GM12891 (cell line): ENCODE results near the gene NKAIN2.
"Not testable (repeated sequence)": the region's sequence is repeated elsewhere in the genome, so short reads cannot be mapped to it uniquely, and the experiment has no call there.

Experiments used
- DNase-seq: peaks from one replicate; pipeline ENCODE4 v3.0.0; 2011; ENCODE audit warnings: low spot score; ENCODE audit not compliant: insufficient read length
- FAIRE-seq: peaks from 2 replicates; lab custom pipeline; 2011; peaks lifted over from hg19 to GRCh38; lab: Jason Lieb, UNC
- PAX5 ChIP-seq: IDR thresholded peaks from 2 replicates; pipeline ENCODE4 v1.6.1; 2011; ENCODE audit warnings: low read length, moderate library complexity, mild to moderate bottlenecking; ENCODE audit not compliant: insufficient read depth, severe bottlenecking
- POLR2A ChIP-seq: IDR thresholded peaks from 2 replicates; pipeline ENCODE4 v1.6.1; 2011; ENCODE audit warnings: low read depth, low read length, control low read depth
- POLR2AphosphoS5 ChIP-seq: IDR thresholded peaks from 2 replicates; pipeline ENCODE4 v1.6.1; 2011; ENCODE audit warnings: low read depth, low read length, control low read depth
- POU2F2 ChIP-seq: IDR thresholded peaks from 2 replicates; pipeline ENCODE4 v1.6.1; 2011; ENCODE audit warnings: low read depth, mild to moderate bottlenecking, control low read depth, low read length, moderate library complexity
- SPI1 ChIP-seq: IDR thresholded peaks from 2 replicates; pipeline ENCODE4 v1.6.1; 2011; ENCODE audit warnings: low read depth, low read length, control low read depth
- TAF1 ChIP-seq: IDR thresholded peaks from 2 replicates; pipeline ENCODE4 v1.6.1; 2011; ENCODE audit warnings: low read depth, low read length, control low read depth

Gene NKAIN2

GRCh38 chr6:124132256-124132655 is 328.6 kb downstream of the NKAIN2 start:
- DNase-seq (no peak), FAIRE-seq (no peak)
- TF ChIP-seq POLR2A, result no peak

- no peak for TF ChIP-seq POLR2A
- no peak for TF ChIP-seq SPI1
- no peak for TF ChIP-seq POU2F2
- TF ChIP-seq TAF1, result no peak
- TF ChIP-seq POLR2AphosphoS5, result no peak
- TF ChIP-seq PAX5, result no peak
- DNase-seq (no peak), FAIRE-seq (no peak)
Observed at GRCh38 chr6:124142852-124143251, 339.2 kb downstream of the NKAIN2 start.

GRCh38 chr6:124143435-124143834 is 339.8 kb downstream of the NKAIN2 start:
- DNase-seq (no peak), FAIRE-seq (no peak)
- TF ChIP-seq POLR2A, result no peak
- no peak for TF ChIP-seq PAX5
- TF ChIP-seq POU2F2, result no peak
- no peak for TF ChIP-seq POLR2AphosphoS5
- no peak for TF ChIP-seq SPI1
- no peak for TF ChIP-seq TAF1

- DNase-seq (no peak), FAIRE-seq (no peak)
- TF ChIP-seq PAX5, result no peak
- no peak for TF ChIP-seq POU2F2
- TF ChIP-seq POLR2A, result no peak
- TF ChIP-seq TAF1, result no peak
- no peak for TF ChIP-seq POLR2AphosphoS5
- no peak for TF ChIP-seq SPI1
Observed at GRCh38 chr6:124147621-124148020, 344.0 kb downstream of the NKAIN2 start.

GRCh38 chr6:124148236-124148957 is 344.7 kb downstream of the NKAIN2 start:
- no peak for DNase-seq
- no peak for TF ChIP-seq POU2F2
- TF ChIP-seq POLR2A, result no peak
- no peak for TF ChIP-seq TAF1
- TF ChIP-seq PAX5, result no peak
- no peak for TF ChIP-seq POLR2AphosphoS5
- TF ChIP-seq SPI1, result no peak
- no peak for FAIRE-seq

- FAIRE-seq, result no peak
- DNase-seq, result no peak
- TF ChIP-seq POU2F2, result no peak
- no peak for TF ChIP-seq POLR2A
- no peak for TF ChIP-seq PAX5
- no peak for TF ChIP-seq SPI1
- TF ChIP-seq POLR2AphosphoS5, result no peak
- no peak for TF ChIP-seq TAF1
Observed at GRCh38 chr6:124149646-124150045, 346.0 kb downstream of the NKAIN2 start.

- FAIRE-seq (no peak), DNase-seq (no peak)
- TF ChIP-seq TAF1 (no peak), PAX5 (no peak), POLR2AphosphoS5 (no peak), SPI1 (no peak)
Observed at GRCh38 chr6:124158024-124158423, 354.4 kb downstream of the NKAIN2 start.

GRCh38 chr6:124163676-124164075 is 360.0 kb downstream of the NKAIN2 start:
- DNase-seq (no peak), FAIRE-seq (no peak)
- TF ChIP-seq POLR2A (no peak), SPI1 (no peak), PAX5 (no peak), POLR2AphosphoS5 (no peak), POU2F2 (no peak), TAF1 (no peak)

GRCh38 chr6:124164343-124164742 is 360.7 kb downstream of the NKAIN2 start:
- FAIRE-seq (no peak), DNase-seq (no peak)
- no peak for TF ChIP-seq PAX5
- no peak for TF ChIP-seq POLR2A
- no peak for TF ChIP-seq POU2F2
- TF ChIP-seq SPI1, result no peak
- TF ChIP-seq POLR2AphosphoS5, result no peak
- no peak for TF ChIP-seq TAF1

- not testable (repeated sequence) for DNase-seq, FAIRE-seq
Observed at GRCh38 chr6:124167249-124167648, 363.6 kb downstream of the NKAIN2 start.

- TF ChIP-seq TAF1, result no peak
- no peak for TF ChIP-seq POLR2A
- TF ChIP-seq PAX5, result no peak
- no peak for TF ChIP-seq POLR2AphosphoS5
- no peak for TF ChIP-seq POU2F2
- no peak for TF ChIP-seq SPI1
- DNase-seq (no peak), FAIRE-seq (no peak)
Observed at GRCh38 chr6:124190256-124190655, 386.6 kb downstream of the NKAIN2 start.
